ENCODE measurements around the gene NADK2.

GRCh38 chr5:36205329-36205728, 36.4 kb downstream of the NADK2 start:
- TF ChIP-seq, protein P1, sequence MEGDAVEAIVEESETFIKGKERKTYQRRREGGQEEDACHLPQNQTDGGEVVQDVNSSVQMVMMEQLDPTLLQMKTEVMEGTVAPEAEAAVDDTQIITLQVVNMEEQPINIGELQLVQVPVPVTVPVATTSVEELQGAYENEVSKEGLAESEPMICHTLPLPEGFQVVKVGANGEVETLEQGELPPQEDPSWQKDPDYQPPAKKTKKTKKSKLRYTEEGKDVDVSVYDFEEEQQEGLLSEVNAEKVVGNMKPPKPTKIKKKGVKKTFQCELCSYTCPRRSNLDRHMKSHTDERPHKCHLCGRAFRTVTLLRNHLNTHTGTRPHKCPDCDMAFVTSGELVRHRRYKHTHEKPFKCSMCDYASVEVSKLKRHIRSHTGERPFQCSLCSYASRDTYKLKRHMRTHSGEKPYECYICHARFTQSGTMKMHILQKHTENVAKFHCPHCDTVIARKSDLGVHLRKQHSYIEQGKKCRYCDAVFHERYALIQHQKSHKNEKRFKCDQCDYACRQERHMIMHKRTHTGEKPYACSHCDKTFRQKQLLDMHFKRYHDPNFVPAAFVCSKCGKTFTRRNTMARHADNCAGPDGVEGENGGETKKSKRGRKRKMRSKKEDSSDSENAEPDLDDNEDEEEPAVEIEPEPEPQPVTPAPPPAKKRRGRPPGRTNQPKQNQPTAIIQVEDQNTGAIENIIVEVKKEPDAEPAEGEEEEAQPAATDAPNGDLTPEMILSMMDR (IDR thresholded peaks at IDR 0.05; ENCODE audit: low read depth, low read length, poor library complexity, severe bottlenecking) = no peak
- no peak for TF ChIP-seq EZH2phosphoT487 (IDR thresholded peaks at IDR 0.05; ENCODE audit: borderline replicate concordance, low read length)
